Measurements from ENCODE around the gene TEX11.
"Not testable (repeated sequence)": the region's sequence is repeated elsewhere in the genome, so short reads cannot be mapped to it uniquely, and the experiment has no call there.

The TEX11 gene

DNA sequence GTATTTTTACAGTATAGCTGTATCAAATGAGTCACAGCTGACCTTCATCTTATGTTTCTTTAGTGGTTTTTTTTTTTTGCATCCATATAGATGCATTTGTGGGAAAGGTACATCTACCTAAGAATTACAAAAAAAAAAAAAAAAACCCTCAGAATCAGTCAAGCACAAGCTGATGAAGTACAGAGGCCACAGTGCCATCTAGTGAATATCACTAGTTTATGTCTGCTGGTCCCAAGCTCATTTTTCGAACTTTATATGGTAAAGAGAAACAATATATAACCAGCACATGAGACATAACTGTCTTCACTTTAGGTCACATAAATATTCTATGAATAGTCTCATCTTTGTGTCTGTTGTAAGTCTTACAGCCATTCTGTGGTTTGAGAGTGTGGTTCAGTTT lies 243.8 kb downstream of the TEX11 start:
- H3K27ac ChIP-seq, result no peak overlapping the region
- no peaks in the 10 kb centered on the region for H3K4me1 ChIP-seq (ENCODE audit: low read depth, poor library complexity, severe bottlenecking)
- TF ChIP-seq, protein P1, sequence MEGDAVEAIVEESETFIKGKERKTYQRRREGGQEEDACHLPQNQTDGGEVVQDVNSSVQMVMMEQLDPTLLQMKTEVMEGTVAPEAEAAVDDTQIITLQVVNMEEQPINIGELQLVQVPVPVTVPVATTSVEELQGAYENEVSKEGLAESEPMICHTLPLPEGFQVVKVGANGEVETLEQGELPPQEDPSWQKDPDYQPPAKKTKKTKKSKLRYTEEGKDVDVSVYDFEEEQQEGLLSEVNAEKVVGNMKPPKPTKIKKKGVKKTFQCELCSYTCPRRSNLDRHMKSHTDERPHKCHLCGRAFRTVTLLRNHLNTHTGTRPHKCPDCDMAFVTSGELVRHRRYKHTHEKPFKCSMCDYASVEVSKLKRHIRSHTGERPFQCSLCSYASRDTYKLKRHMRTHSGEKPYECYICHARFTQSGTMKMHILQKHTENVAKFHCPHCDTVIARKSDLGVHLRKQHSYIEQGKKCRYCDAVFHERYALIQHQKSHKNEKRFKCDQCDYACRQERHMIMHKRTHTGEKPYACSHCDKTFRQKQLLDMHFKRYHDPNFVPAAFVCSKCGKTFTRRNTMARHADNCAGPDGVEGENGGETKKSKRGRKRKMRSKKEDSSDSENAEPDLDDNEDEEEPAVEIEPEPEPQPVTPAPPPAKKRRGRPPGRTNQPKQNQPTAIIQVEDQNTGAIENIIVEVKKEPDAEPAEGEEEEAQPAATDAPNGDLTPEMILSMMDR (conservative IDR thresholded peaks at IDR 0.05; ENCODE audit: low read depth, low read length), result peak; percentile 37; the same call in 1 of the 2 replicates
- no peaks in the 10 kb centered on the region for H3K27me3 ChIP-seq (ENCODE audit: insufficient read depth, low read depth)
- H2AFZ ChIP-seq (ENCODE audit: low read depth), result no peak overlapping the region
- H3K36me3 ChIP-seq (ENCODE audit: insufficient read depth), result no peaks in the 10 kb centered on the region
- no peaks in the 10 kb centered on the region for H4K20me1 ChIP-seq (ENCODE audit: insufficient read depth)
- H3K4me2 ChIP-seq, result no peak overlapping the region
- no peak overlapping the region for H3K9ac ChIP-seq
- H3K4me3 ChIP-seq (IDR thresholded peaks at IDR 0.05; ENCODE audit: insufficient read depth, low read depth, low read length), result no peak overlapping the region
- no peaks in the 10 kb centered on the region for H3K79me2 ChIP-seq (ENCODE audit: insufficient read depth, low read depth)

DNA sequence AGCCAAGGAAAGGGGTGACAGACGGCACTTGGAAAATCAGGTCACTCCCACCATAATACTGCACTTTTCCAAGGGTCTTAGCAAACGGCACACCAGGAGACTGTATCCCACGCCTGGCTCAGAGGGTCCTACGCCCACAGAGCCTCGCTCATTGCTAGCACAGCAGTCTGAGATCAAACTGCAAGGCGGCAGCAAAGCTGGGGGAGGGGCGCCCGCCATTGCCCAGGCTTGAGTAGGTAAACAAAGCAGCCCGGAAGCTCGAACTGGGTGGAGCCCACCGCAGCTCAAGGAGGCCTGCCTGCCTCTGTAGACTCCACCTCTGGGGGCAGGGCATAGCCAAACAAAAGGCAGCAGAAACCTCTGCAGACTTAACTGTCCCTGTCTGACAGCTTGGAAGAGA lies 247.4 kb downstream of the TEX11 start:
- not testable (repeated sequence) for H3K36me3 ChIP-seq (ENCODE audit: insufficient read depth); H3K4me2 ChIP-seq; H3K27ac ChIP-seq; H3K27me3 ChIP-seq (ENCODE audit: insufficient read depth, low read depth); H2AFZ ChIP-seq (ENCODE audit: low read depth); H3K9ac ChIP-seq; H3K79me2 ChIP-seq (ENCODE audit: insufficient read depth, low read depth); H3K4me3 ChIP-seq (IDR thresholded peaks at IDR 0.05; ENCODE audit: insufficient read depth, low read depth, low read length); H4K20me1 ChIP-seq (ENCODE audit: insufficient read depth)
- peaks cover 12% of the 10 kb centered on the region for H3K4me1 ChIP-seq (ENCODE audit: low read depth, poor library complexity, severe bottlenecking)

DNA sequence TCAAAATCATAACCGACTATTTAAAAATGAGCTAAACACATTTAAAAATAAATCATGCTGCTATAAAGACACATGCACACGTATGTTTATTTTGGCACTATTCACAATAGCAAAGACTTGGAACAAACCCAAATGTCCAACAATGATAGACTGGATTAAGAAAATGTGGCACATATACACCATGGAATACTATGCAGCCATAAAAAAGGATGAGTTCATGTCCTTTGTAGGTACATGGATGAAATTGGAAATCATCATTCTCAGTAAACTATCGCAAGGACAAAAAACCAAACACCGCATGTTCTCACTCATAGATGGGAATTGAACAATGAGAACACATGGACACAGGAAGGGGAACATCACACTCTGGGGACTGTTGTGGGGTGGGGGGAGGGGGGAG lies 251.0 kb downstream of the TEX11 start:
- not testable (repeated sequence) for H3K36me3 ChIP-seq (ENCODE audit: insufficient read depth); H2AFZ ChIP-seq (ENCODE audit: low read depth); H3K27ac ChIP-seq; H3K79me2 ChIP-seq (ENCODE audit: insufficient read depth, low read depth); H3K9ac ChIP-seq; H4K20me1 ChIP-seq (ENCODE audit: insufficient read depth); H3K4me3 ChIP-seq (IDR thresholded peaks at IDR 0.05; ENCODE audit: insufficient read depth, low read depth, low read length); H3K4me2 ChIP-seq; H3K27me3 ChIP-seq (ENCODE audit: insufficient read depth, low read depth)
- peaks cover 15% of the 10 kb centered on the region for H3K4me1 ChIP-seq (ENCODE audit: low read depth, poor library complexity, severe bottlenecking)

DNA sequence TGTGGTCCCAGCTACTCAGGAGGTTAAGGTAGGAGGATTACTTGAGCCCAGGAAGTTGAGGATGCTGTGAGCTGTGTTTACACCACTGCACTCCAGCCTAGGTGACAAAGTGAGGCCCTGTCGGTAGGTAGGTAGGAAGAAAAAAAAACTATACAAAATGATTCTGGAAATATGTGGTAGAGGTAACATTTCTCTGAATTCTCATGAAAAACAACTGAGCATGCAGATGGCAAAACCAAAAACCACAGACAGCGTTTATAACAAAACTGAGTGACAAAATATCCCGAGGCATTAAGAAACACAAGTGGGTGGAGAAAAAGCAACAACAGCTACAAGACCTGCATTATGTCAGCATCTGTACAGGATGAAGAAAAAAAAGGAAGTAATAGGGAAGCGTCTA lies 252.2 kb downstream of the TEX11 start:
- Histone ChIP-seq H3K4me2 (peak overlapping the region; percentile 23; the same call in 1 of the 2 replicates), H2AFZ (ENCODE audit: low read depth) (peak overlapping the region; percentile 58; the same call in 1 of the 2 replicates), H3K9ac (no peak overlapping the region), H3K27me3 (ENCODE audit: insufficient read depth, low read depth) (no peaks in the 10 kb centered on the region), H3K27ac (peak overlapping the region; percentile 27; the same call in 1 of the 2 replicates), H3K4me1 (ENCODE audit: low read depth, poor library complexity, severe bottlenecking) (peaks cover 15% of the 10 kb centered on the region), H3K36me3 (ENCODE audit: insufficient read depth) (no peaks in the 10 kb centered on the region), H4K20me1 (ENCODE audit: insufficient read depth) (no peaks in the 10 kb centered on the region), H3K4me3 (IDR thresholded peaks at IDR 0.05; ENCODE audit: insufficient read depth, low read depth, low read length) (no peak overlapping the region), H3K79me2 (ENCODE audit: insufficient read depth, low read depth) (no peaks in the 10 kb centered on the region)
- TF ChIP-seq, protein P1 (conservative IDR thresholded peaks at IDR 0.05; ENCODE audit: low read depth, low read length), result no peak

DNA sequence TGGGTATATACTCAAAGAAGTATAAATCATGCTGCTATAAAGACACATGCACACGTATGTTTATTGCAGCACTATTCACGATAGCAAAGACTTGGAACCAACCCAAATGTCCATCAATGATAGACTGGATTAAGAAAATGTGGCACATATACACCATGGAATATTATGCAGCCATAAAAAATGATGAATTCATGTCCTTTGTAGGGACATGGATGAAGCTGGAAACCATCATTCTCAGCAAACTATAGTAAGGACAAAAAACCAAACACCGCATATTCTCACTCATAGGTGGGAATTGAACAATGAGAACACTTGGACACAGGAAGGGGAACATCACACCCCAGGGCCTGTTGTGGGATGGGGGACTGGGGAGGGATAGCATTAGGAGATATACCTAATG lies 260.6 kb downstream of the TEX11 start:
- H4K20me1 ChIP-seq (ENCODE audit: insufficient read depth); H3K9ac ChIP-seq; H3K4me2 ChIP-seq; H3K36me3 ChIP-seq (ENCODE audit: insufficient read depth); H2AFZ ChIP-seq (ENCODE audit: low read depth); H3K4me3 ChIP-seq (IDR thresholded peaks at IDR 0.05; ENCODE audit: insufficient read depth, low read depth, low read length); H3K79me2 ChIP-seq (ENCODE audit: insufficient read depth, low read depth); H3K27ac ChIP-seq; H3K27me3 ChIP-seq (ENCODE audit: insufficient read depth, low read depth); H3K4me1 ChIP-seq (ENCODE audit: low read depth, poor library complexity, severe bottlenecking): not testable (repeated sequence)

DNA sequence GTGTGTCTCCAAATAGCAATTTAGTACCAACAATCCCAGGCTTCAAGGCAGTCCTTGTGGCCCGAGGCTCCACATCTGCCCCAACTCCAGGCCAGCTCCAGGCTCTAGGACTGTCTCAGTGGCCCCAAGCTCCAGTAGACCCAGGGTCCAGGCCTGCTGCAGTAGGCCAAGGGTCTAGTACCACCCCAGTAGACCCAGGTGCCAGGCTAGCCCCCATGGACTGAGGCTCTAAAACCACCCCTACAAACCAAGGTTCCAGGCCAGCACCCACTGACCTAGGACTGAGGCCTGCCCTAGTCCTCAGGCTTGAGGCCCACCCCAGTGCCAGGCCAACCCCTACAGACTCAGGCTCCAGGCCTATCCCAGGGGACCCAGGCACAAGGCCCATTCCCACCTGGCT lies 272.3 kb downstream of the TEX11 start:
- Histone ChIP-seq H2AFZ (ENCODE audit: low read depth) (no peak overlapping the region), H3K79me2 (ENCODE audit: insufficient read depth, low read depth) (no peaks in the 10 kb centered on the region), H3K27me3 (ENCODE audit: insufficient read depth, low read depth) (no peaks in the 10 kb centered on the region), H3K4me3 (IDR thresholded peaks at IDR 0.05; ENCODE audit: insufficient read depth, low read depth, low read length) (no peak overlapping the region), H3K27ac (no peak overlapping the region), H3K36me3 (ENCODE audit: insufficient read depth) (no peaks in the 10 kb centered on the region), H3K4me2 (no peak overlapping the region), H3K4me1 (ENCODE audit: low read depth, poor library complexity, severe bottlenecking) (no peaks in the 10 kb centered on the region), H3K9ac (no peak overlapping the region), H4K20me1 (ENCODE audit: insufficient read depth) (no peaks in the 10 kb centered on the region)
- TF ChIP-seq, protein P1 (conservative IDR thresholded peaks at IDR 0.05; ENCODE audit: low read depth, low read length), result no peak

Data from KMS-11 (cell line).